SU-DHL-6 (cell line): Measurements from ENCODE around the gene ARHGAP27.

Source experiments
- H2AFZ ChIP-seq: fragments of 200-600 bp; sonication (generic); 2 replicates; pipeline ENCODE4 v1.6.1; 2014; ENCODE audit warnings: low read depth, mild to moderate bottlenecking, moderate library complexity, mixed read lengths, antibody characterized with exemption, low read length; ENCODE audit not compliant: severe bottlenecking
- H3F3A ChIP-seq: fragments of 200-600 bp; shearing (Covaris generic); 2 replicates; pipeline ENCODE4 v1.6.0; 2016; ENCODE audit warnings: antibody characterized with exemption, mild to moderate bottlenecking; ENCODE audit not compliant: insufficient read depth
- H3K27ac ChIP-seq: fragments of 200-600 bp; sonication (generic); 2 replicates; pipeline ENCODE4 v1.5.1; 2016; ENCODE audit warnings: low read depth, mild to moderate bottlenecking, low read length, moderate library complexity, mixed read lengths
- H3K27me3 ChIP-seq: fragments of 200-600 bp; sonication (generic), shearing (Covaris generic); 2 replicates; pipeline ENCODE4 v1.6.0; 2014; ENCODE audit warnings: mild to moderate bottlenecking, low read length
- H3K36me3 ChIP-seq: fragments of 200-600 bp; sonication (generic); 2 replicates; pipeline ENCODE4 v1.6.1; 2014; ENCODE audit warnings: mild to moderate bottlenecking, low read length, mixed read lengths
- H3K4me2 ChIP-seq: fragments of 300-600, 200-600 bp; shearing (Covaris generic), sonication (generic); 2 replicates; pipeline ENCODE4 v1.6.0; 2014; ENCODE audit warnings: low read length, low read depth, mild to moderate bottlenecking; ENCODE audit not compliant: poor library complexity, severe bottlenecking
- H3K4me3 ChIP-seq: fragments of 200-600 bp; sonication (generic); 2 replicates; pipeline ENCODE4 v1.5.1; 2014; ENCODE audit warnings: antibody characterized with exemption, low read length, mild to moderate bottlenecking, mixed read lengths; ENCODE audit not compliant: insufficient read depth, poor library complexity, severe bottlenecking
- H3K79me2 ChIP-seq: fragments of 200-600 bp; sonication (generic); 2 replicates; pipeline ENCODE4 v1.6.1; 2014; ENCODE audit warnings: mild to moderate bottlenecking, low read length, moderate library complexity; ENCODE audit not compliant: insufficient read depth
- H3K9ac ChIP-seq: fragments of 200-600 bp; sonication (generic); 2 replicates; pipeline ENCODE4 v1.7.0; 2014; ENCODE audit warnings: mild to moderate bottlenecking, low read length
- H3K9me2 ChIP-seq: fragments of 200-600 bp; sonication (generic); replicated peaks from 2 replicates; pipeline ENCODE4 v1.6.1; 2014; ENCODE audit warnings: low read length; ENCODE audit not compliant: insufficient read depth
- H3K9me3 ChIP-seq: fragments of 200-600 bp; sonication (generic); 2 replicates; pipeline ENCODE4 v1.6.1; 2014; ENCODE audit warnings: low read length, mixed read lengths; ENCODE audit not compliant: insufficient read depth
- H4K20me1 ChIP-seq: fragments of 200-600 bp; sonication (generic); 2 replicates; pipeline ENCODE4 v1.6.1; 2014; ENCODE audit warnings: low read depth, mild to moderate bottlenecking, antibody characterized with exemption, low read length, moderate library complexity, mixed read lengths
- CTCF ChIP-seq: fragments of 200-600 bp; sonication (generic); IDR thresholded peaks from one replicate; pipeline ENCODE4 v1.5.1; 2017; ENCODE audit warnings: antibody characterized with exemption, mild to moderate bottlenecking, low read length, moderate library complexity; ENCODE audit not compliant: insufficient read depth, poor library complexity, severe bottlenecking
- EZH2phosphoT487 ChIP-seq: fragments of 200-600 bp; sonication (generic), shearing (Covaris generic); conservative IDR thresholded peaks from 2 replicates; pipeline ENCODE4 v1.6.1; 2018; ENCODE audit warnings: mild to moderate bottlenecking, antibody characterized with exemption, low read length, moderate library complexity, mixed read lengths

The ARHGAP27 gene

GRCh38 chr17:45374501-45374900 is 58.2 kb downstream of the ARHGAP27 start:
- no peaks in the 10 kb centered on the region for H3K27me3 ChIP-seq

GRCh38 chr17:45372325-45372869 is 60.3 kb downstream of the ARHGAP27 start:
- Histone ChIP-seq H3K27me3 (no peaks in the 10 kb centered on the region), H3K4me2 (no peak overlapping the region), H3F3A (no peaks in the 10 kb centered on the region), H2AFZ (no peak overlapping the region), H3K36me3 (no peaks in the 10 kb centered on the region), H3K4me3 (no peak overlapping the region), H4K20me1 (no peaks in the 10 kb centered on the region), H3K9me3 (no peaks in the 10 kb centered on the region), H3K79me2 (no peaks in the 10 kb centered on the region), H3K27ac (no peak overlapping the region), H3K9me2 (no peaks in the 10 kb centered on the region), H3K9ac (no peak overlapping the region)
- TF ChIP-seq EZH2phosphoT487 (no peak), CTCF (no peak)

More at GRCh38 chr17:45374501-45374900, 58.2 kb downstream of the ARHGAP27 start:
- H3K79me2 ChIP-seq = no peaks in the 10 kb centered on the region
- no peaks in the 10 kb centered on the region for H3K9me3 ChIP-seq
- no peak overlapping the region for H3K9ac ChIP-seq
- TF ChIP-seq CTCF = no peak
- TF ChIP-seq EZH2phosphoT487 = no peak
- H3K4me2 ChIP-seq = no peak overlapping the region
- H3K27ac ChIP-seq = no peak overlapping the region
- no peaks in the 10 kb centered on the region for H3K36me3 ChIP-seq
- no peaks in the 10 kb centered on the region for H3K9me2 ChIP-seq
- H4K20me1 ChIP-seq = no peaks in the 10 kb centered on the region
- no peak overlapping the region for H2AFZ ChIP-seq
- H3F3A ChIP-seq = no peaks in the 10 kb centered on the region
- H3K4me3 ChIP-seq = no peak overlapping the region

- Histone ChIP-seq H3K4me2 (no peak overlapping the region), H2AFZ (no peak overlapping the region), H3K79me2 (no peaks in the 10 kb centered on the region), H3K4me3 (no peak overlapping the region), H4K20me1 (no peaks in the 10 kb centered on the region), H3K9me3 (no peaks in the 10 kb centered on the region), H3K27ac (no peak overlapping the region), H3K27me3 (no peaks in the 10 kb centered on the region), H3K9ac (no peak overlapping the region), H3K9me2 (no peaks in the 10 kb centered on the region), H3K36me3 (no peaks in the 10 kb centered on the region), H3F3A (no peaks in the 10 kb centered on the region)
- no peak for TF ChIP-seq CTCF
- no peak for TF ChIP-seq EZH2phosphoT487
Measured at GRCh38 chr17:45371414-45372324, 61.0 kb downstream of the ARHGAP27 start.
